ENCODE measurements around the gene LRRFIP1. TPM values are rescaled to one million over a fixed set of nuclear protein-coding genes. Genes with fewer than 3 reads are reported as not detected.

The LRRFIP1 gene
- total and polyA plus RNA-seq, 2 of the 13 experiments (the other 11 are each of a cell fraction or from before 2014, with no cell fraction given), result 15.9 to 40.5 TPM

- TF ChIP-seq NFKBIZ (CRISPR knock-in tag; IDR thresholded peaks at IDR 0.05) (no peak), ZNF841 (CRISPR knock-in tag; IDR thresholded peaks at IDR 0.05; ENCODE audit: borderline replicate concordance) (no peak), ZNF136 (CRISPR knock-in tag; IDR thresholded peaks at IDR 0.05; ENCODE audit: low read depth) (no peak), UBTF (CRISPR knock-in tag; IDR thresholded peaks at IDR 0.05) (0 out of 2 replicates have a peak, but pooled peaks have one; percentile 36), ZNF839 (CRISPR knock-in tag; IDR thresholded peaks at IDR 0.05; ENCODE audit: borderline replicate concordance) (no peak), ZNF550 (CRISPR knock-in tag; IDR thresholded peaks at IDR 0.05; ENCODE audit: borderline replicate concordance) (no peak), ARID4A (CRISPR knock-in tag; IDR thresholded peaks at IDR 0.05; ENCODE audit: borderline replicate concordance) (peak; percentile 2; the same call in 1 of the 2 replicates), ZNF552 (CRISPR knock-in tag; IDR thresholded peaks at IDR 0.05; ENCODE audit: borderline replicate concordance) (no peak), GTF2F1 (IDR thresholded peaks at IDR 0.05; ENCODE audit: low read length) (no peak), RAD21 (CRISPR knock-in tag; IDR thresholded peaks at IDR 0.05) (peak; percentile 78), NFIB (CRISPR knock-in tag; IDR thresholded peaks at IDR 0.05; ENCODE audit: borderline replicate concordance) (no peak), KDM5B (CRISPR knock-in tag; IDR thresholded peaks at IDR 0.05; ENCODE audit: borderline replicate concordance) (no peak), IKZF4 (CRISPR knock-in tag; IDR thresholded peaks at IDR 0.05; ENCODE audit: borderline replicate concordance, low read depth, not compliant biosample characterization) (no peak), ZNF143 (CRISPR knock-in tag; IDR thresholded peaks at IDR 0.05) (peak; percentile 55; the same call in 1 of the 2 replicates)
- TF ChIP-seq, protein P1, sequence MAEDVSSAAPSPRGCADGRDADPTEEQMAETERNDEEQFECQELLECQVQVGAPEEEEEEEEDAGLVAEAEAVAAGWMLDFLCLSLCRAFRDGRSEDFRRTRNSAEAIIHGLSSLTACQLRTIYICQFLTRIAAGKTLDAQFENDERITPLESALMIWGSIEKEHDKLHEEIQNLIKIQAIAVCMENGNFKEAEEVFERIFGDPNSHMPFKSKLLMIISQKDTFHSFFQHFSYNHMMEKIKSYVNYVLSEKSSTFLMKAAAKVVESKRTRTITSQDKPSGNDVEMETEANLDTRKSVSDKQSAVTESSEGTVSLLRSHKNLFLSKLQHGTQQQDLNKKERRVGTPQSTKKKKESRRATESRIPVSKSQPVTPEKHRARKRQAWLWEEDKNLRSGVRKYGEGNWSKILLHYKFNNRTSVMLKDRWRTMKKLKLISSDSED (CRISPR knock-in tag; IDR thresholded peaks at IDR 0.05), result no peak
- TF ChIP-seq, protein P2, sequence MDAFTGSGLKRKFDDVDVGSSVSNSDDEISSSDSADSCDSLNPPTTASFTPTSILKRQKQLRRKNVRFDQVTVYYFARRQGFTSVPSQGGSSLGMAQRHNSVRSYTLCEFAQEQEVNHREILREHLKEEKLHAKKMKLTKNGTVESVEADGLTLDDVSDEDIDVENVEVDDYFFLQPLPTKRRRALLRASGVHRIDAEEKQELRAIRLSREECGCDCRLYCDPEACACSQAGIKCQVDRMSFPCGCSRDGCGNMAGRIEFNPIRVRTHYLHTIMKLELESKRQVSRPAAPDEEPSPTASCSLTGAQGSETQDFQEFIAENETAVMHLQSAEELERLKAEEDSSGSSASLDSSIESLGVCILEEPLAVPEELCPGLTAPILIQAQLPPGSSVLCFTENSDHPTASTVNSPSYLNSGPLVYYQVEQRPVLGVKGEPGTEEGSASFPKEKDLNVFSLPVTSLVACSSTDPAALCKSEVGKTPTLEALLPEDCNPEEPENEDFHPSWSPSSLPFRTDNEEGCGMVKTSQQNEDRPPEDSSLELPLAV (CRISPR knock-in tag; conservative IDR thresholded peaks at IDR 0.05; ENCODE audit: low read depth), result no peak
- TF ChIP-seq, protein P3, sequence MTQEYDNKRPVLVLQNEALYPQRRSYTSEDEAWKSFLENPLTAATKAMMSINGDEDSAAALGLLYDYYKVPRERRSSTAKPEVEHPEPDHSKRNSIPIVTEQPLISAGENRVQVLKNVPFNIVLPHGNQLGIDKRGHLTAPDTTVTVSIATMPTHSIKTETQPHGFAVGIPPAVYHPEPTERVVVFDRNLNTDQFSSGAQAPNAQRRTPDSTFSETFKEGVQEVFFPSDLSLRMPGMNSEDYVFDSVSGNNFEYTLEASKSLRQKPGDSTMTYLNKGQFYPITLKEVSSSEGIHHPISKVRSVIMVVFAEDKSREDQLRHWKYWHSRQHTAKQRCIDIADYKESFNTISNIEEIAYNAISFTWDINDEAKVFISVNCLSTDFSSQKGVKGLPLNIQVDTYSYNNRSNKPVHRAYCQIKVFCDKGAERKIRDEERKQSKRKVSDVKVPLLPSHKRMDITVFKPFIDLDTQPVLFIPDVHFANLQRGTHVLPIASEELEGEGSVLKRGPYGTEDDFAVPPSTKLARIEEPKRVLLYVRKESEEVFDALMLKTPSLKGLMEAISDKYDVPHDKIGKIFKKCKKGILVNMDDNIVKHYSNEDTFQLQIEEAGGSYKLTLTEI (CRISPR knock-in tag; conservative IDR thresholded peaks at IDR 0.05), result no peak
These were observed 147.6 kb downstream of the LRRFIP1 start (continued) for GRCh38 chr2:237774811-237775553.

All from HepG2 (cell line).